HPDE6-E6E7 (cell line): ENCODE results near the gene SLC5A5.
"Not testable (repeated sequence)": the region's sequence is repeated elsewhere in the genome, so short reads cannot be mapped to it uniquely, and the experiment has no call there.

Experiments used
- DNase-seq: peaks from one replicate; pipeline ENCODE4 v3.0.0; 2011; ENCODE audit warnings: missing footprints; ENCODE audit errors: extremely low spot score

Gene SLC5A5

GRCh38 chr19:17871032-17871877, 490 bp upstream of the SLC5A5 start:
- DNase-seq, result no peak

- no peak for DNase-seq
Observed at GRCh38 chr19:17872251-17873001, 681 bp downstream of the SLC5A5 start.

GRCh38 chr19:17873786-17874757, 2.3 kb downstream of the SLC5A5 start:
- no peak for DNase-seq

- no peak for DNase-seq
Observed at GRCh38 chr19:17874758-17875135, 3.0 kb downstream of the SLC5A5 start.

GRCh38 chr19:17877696-17878095, 6.0 kb downstream of the SLC5A5 start:
- no peak for DNase-seq

GRCh38 chr19:17879466-17879865, 7.7 kb downstream of the SLC5A5 start:
- no peak for DNase-seq

- DNase-seq, result no peak
Observed at GRCh38 chr19:17881701-17882100, 10.0 kb downstream of the SLC5A5 start.

- DNase-seq, result no peak
Observed at GRCh38 chr19:17883627-17884410, 12.1 kb downstream of the SLC5A5 start.

- DNase-seq, result no peak
Observed at GRCh38 chr19:17886515-17886914, 14.8 kb downstream of the SLC5A5 start.

- not testable (repeated sequence) for DNase-seq
Observed at GRCh38 chr19:17887221-17887620, 15.5 kb downstream of the SLC5A5 start.

GRCh38 chr19:17888260-17888659, 16.5 kb downstream of the SLC5A5 start:
- no peak for DNase-seq

GRCh38 chr19:17889609-17890214, 18.0 kb downstream of the SLC5A5 start:
- DNase-seq, result no peak

GRCh38 chr19:17893766-17894165, 22.0 kb downstream of the SLC5A5 start:
- no peak for DNase-seq

- no peak for DNase-seq
Observed at GRCh38 chr19:17902701-17903100, 31.0 kb downstream of the SLC5A5 start.

- DNase-seq, result no peak
Observed at GRCh38 chr19:17908244-17908643, 36.5 kb downstream of the SLC5A5 start.

- DNase-seq, result no peak
Observed at GRCh38 chr19:17909003-17909732, 37.4 kb downstream of the SLC5A5 start.

- no peak for DNase-seq
Observed at GRCh38 chr19:17910791-17911360, 39.1 kb downstream of the SLC5A5 start.

GRCh38 chr19:17915940-17916593, 44.3 kb downstream of the SLC5A5 start:
- no peak for DNase-seq

GRCh38 chr19:17918151-17918550, 46.4 kb downstream of the SLC5A5 start:
- not testable (repeated sequence) for DNase-seq
